ENCODE measurements around the gene ETFA. TPM values are rescaled to one million over a fixed set of nuclear protein-coding genes. Genes with fewer than 3 reads are reported as not detected.
"Not testable (repeated sequence)": the region's sequence is repeated elsewhere in the genome, so short reads cannot be mapped to it uniquely, and the experiment has no call there.

The ETFA gene
- total and polyA plus RNA-seq, 11 donors: 210 to 536 (median 309) TPM

DNA sequence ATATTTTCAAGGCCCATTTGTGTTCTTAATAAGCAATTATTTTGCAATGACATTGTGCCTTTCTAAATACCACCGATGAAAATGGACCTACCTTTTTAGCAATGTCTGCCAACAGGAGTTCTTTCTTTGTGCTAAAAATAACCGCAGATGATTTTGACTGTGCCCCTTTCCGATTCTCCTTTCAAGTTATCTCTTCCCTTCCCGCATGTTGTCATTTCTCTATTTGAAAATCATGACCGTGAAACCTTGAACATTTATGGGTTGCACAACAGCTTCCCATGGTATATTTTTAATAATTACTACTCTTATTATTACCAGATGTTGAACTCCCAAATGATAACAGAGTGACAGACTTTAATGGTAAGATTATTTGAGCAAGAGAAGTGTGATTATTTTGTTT, 10.3 kb upstream of the ETFA start:
- ATAC-seq: peak in 1 of 4 donors; percentile 58
- Histone ChIP-seq H3K4me3 (no peak overlapping the region), H3K27me3 (peaks cover 0 to 41% (median 0%) of the 10 kb centered on the region in 9 donors), H3K36me3 (no peaks in the 10 kb centered on the region), H3K27ac (no peak overlapping the region), H3K4me1 (peaks cover 0 to 9% (median 0%) of the 10 kb centered on the region in 12 donors), H3K9me3 (no peaks in the 10 kb centered on the region)
- no peak for TF ChIP-seq POLR2A (IDR thresholded peaks at IDR 0.05)
- 43 to 53% (median 46%) methylated on average over 5 of the region's 5 CpGs for WGBS, 4 donors
- intact Hi-C loops (cut with DNase I): no loop called here
- DNase-seq: no peak

DNA sequence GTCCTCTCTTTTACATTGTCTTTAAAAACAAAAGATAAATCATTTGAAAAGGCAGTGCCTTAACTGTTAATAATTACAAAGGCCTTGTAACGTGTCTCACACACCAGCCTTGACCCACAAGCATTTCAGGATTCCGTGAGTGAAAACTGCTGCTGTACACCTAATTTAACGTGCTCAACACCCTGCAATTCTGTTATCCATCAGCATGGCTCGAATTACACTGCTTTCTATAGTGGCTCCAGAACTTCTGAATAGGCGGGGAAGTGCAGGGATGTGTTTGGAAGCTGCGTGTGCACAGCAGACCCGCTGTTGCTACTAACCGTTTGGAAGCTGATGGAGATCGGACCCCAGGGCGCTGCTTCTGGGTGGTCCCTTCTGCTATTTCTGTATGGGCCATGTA, 9.9 kb upstream of the ETFA start:
- TF ChIP-seq, protein P1, sequence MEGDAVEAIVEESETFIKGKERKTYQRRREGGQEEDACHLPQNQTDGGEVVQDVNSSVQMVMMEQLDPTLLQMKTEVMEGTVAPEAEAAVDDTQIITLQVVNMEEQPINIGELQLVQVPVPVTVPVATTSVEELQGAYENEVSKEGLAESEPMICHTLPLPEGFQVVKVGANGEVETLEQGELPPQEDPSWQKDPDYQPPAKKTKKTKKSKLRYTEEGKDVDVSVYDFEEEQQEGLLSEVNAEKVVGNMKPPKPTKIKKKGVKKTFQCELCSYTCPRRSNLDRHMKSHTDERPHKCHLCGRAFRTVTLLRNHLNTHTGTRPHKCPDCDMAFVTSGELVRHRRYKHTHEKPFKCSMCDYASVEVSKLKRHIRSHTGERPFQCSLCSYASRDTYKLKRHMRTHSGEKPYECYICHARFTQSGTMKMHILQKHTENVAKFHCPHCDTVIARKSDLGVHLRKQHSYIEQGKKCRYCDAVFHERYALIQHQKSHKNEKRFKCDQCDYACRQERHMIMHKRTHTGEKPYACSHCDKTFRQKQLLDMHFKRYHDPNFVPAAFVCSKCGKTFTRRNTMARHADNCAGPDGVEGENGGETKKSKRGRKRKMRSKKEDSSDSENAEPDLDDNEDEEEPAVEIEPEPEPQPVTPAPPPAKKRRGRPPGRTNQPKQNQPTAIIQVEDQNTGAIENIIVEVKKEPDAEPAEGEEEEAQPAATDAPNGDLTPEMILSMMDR (IDR thresholded peaks at IDR 0.05): no peak
- TF ChIP-seq POLR2A (IDR thresholded peaks at IDR 0.05): no peak

DNA sequence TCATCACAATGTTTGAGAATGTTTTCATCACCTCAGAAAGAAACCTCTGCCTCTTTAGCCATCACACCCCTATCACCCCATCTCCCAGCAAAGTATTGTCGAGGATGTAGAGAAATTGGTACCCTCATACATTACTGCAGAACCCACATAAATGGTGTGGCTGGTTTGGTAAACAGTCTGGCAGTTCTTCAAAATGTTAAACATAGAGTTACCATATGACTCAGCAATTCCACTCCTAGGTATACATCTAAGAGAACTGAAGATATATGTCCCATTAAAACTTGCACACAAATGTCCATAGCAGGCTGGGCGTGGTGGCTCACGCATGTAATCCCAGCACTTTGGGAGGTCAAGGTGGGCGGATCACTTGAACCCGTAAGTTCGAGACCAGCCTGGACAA, 8.7 kb upstream of the ETFA start:
- Histone ChIP-seq H3K4me3 (no peak overlapping the region), H3K27ac (no peak overlapping the region), H3K27me3 (peaks cover 0 to 28% (median 0%) of the 10 kb centered on the region in 9 donors), H3K4me1 (peaks cover 0 to 9% (median 0%) of the 10 kb centered on the region in 12 donors), H3K36me3 (no peaks in the 10 kb centered on the region), H3K9me3 (no peaks in the 10 kb centered on the region)
- no peak for ATAC-seq
- 87 to 91% (median 90%) methylated on average over 6 of the region's 6 CpGs for WGBS, 4 donors
- DNase-seq: no peak
- intact Hi-C loops (cut with DNase I): no loop called here
- TF ChIP-seq, protein P1 (IDR thresholded peaks at IDR 0.05): no peak
- no peak for TF ChIP-seq POLR2A (IDR thresholded peaks at IDR 0.05)

More for the DNA sequence above, 9.9 kb upstream of the ETFA start:
- WGBS, 4 donors: 44 to 61% (median 51%) methylated on average over 10 of the region's 10 CpGs
- Histone ChIP-seq H3K9me3 (no peaks in the 10 kb centered on the region), H3K4me3 (no peak overlapping the region), H3K27ac (no peak overlapping the region), H3K27me3 (peaks cover 0 to 37% (median 0%) of the 10 kb centered on the region in 9 donors), H3K4me1 (peaks cover 0 to 9% (median 0%) of the 10 kb centered on the region in 12 donors), H3K36me3 (no peaks in the 10 kb centered on the region)
- ATAC-seq: peak in 1 of 4 donors; percentile 18
- no peak for DNase-seq
- intact Hi-C loops (cut with DNase I): no loop called here

DNA sequence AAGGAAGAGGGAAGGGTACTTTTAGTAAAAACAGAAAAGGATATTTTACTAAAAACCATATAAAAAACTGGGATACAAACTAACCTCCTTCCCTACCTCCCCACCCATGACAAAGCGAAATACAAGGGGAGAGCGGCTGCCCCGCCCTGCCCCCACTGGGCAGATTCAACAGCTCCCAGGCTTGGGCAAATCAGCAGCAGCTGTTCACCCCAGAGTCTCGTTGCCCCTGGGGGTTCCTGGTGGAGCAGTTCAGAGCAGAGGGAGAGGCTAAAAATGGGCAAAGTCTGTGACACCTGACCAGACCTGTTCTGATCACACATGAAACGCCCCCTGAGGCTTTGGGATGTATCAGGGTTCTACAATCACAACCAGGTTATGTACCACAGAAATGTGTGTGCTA, 2.5 kb upstream of the ETFA start:
- whole genome bisulfite sequencing, 4 donors: 82 to 86% (median 83%) methylated on average over 5 of the region's 5 CpGs
- ATAC-seq: no peak
- H3K27me3 ChIP-seq: no peaks in the 10 kb centered on the region
- H3K4me1 ChIP-seq: peaks cover 0 to 35% (median 22%) of the 10 kb centered on the region in 12 donors
- TF ChIP-seq, protein P1 (IDR thresholded peaks at IDR 0.05): no peak
- TF ChIP-seq POLR2A (IDR thresholded peaks at IDR 0.05): no peak
- H3K4me3 ChIP-seq: no peak overlapping the region
- intact Hi-C loops (cut with DNase I): loop anchor here in 1 of 10 donors (10.0 kb wide), 1 partner anchor 119 kb away; no protein-coding TSS in a partner anchor
- H3K27ac ChIP-seq: no peak overlapping the region
- DNase-seq: peak in 1 of 5 donors; percentile 13
- no peaks in the 10 kb centered on the region for H3K9me3 ChIP-seq
- H3K36me3 ChIP-seq: no peaks in the 10 kb centered on the region

DNA sequence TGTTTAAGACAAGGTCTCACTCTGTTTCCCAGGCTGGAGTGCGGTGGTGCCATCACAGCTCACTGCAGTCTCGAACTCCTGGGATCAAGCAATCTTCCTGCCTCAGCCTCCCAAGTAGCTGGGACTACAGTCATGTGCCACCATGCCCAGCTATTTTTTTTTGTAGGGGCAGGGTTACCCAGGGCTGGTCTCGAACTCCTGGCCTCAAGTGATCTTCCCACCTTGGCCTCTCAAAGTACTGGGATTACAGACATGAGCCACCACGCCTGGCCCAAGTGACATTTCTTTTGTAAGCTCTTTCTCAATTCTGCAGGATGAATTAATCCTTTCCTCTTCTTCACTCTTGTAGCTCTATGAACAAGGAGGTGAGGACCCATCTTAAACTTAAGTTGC, 1.9 kb upstream of the ETFA start:
- not testable (repeated sequence) for H3K27me3 ChIP-seq, H3K9me3 ChIP-seq, H3K4me3 ChIP-seq, H3K36me3 ChIP-seq, ATAC-seq
- intact Hi-C loops (cut with DNase I): loop anchor here in 1 of 10 donors (10.0 kb wide), 1 partner anchor 118 kb away; no protein-coding TSS in a partner anchor
- DNase-seq: peak in 1 of 5 donors; percentile 37
- peaks cover 0 to 35% (median 23%) of the 10 kb centered on the region in 12 donors for H3K4me1 ChIP-seq
- H3K27ac ChIP-seq: peak overlapping the region in 8 of 12 donors; percentile 19 to 94 (median 42)
- 92 to 96% (median 94%) methylated on average over 4 of the region's 4 CpGs for whole genome bisulfite sequencing, 4 donors
